DOHH2 (cell line): ENCODE measurements around the gene HTR2B.

Experiments used
- CTCF ChIP-seq: fragments of 200-600 bp; sonication (generic); IDR thresholded peaks from one replicate; pipeline ENCODE4 v1.5.1; 2014; ENCODE audit warnings: antibody characterized with exemption, mild to moderate bottlenecking, low read depth, low read length; ENCODE audit not compliant: poor library complexity, severe bottlenecking
- EZH2phosphoT487 ChIP-seq: fragments of 200-600 bp; sonication (generic); IDR thresholded peaks from 2 replicates; pipeline ENCODE4 v1.6.1; 2017; ENCODE audit warnings: borderline replicate concordance, mild to moderate bottlenecking, antibody characterized with exemption, low read length, moderate library complexity, mixed read lengths

- TF ChIP-seq EZH2phosphoT487 (no peak), CTCF (no peak)
Observed at GRCh38 chr2:231161252-231161839, 36.5 kb upstream of the HTR2B start.
